ENCODE data around the gene UTP4. TPM values are rescaled to one million over a fixed set of nuclear protein-coding genes. Genes with fewer than 3 reads are reported as not detected.

UTP4 gene
- total RNA-seq, 1 experiment from 2014 or later, result 125 TPM

GRCh38 chr16:69130461-69130860 is 2.0 kb upstream of the UTP4 start:
- no peak overlapping the region for H3K27ac ChIP-seq (ENCODE audit: low read depth, low read length)
- peaks cover 98% of the 10 kb centered on the region for H3K79me2 ChIP-seq (ENCODE audit: insufficient read depth, low read length)
- H4K20me1 ChIP-seq (ENCODE audit: insufficient read depth), result peaks cover 12% of the 10 kb centered on the region; the same call in 1 of the 2 replicates
- no peak for ATAC-seq
- TF ChIP-seq CBX3 (IDR thresholded peaks at IDR 0.05; ENCODE audit: low read depth) (no peak), CEBPB (IDR thresholded peaks at IDR 0.05; ENCODE audit: low read depth) (no peak)
- H3K36me3 ChIP-seq (ENCODE audit: control insufficient read depth in 1 of 2, insufficient read depth in 2 of 2, low read length in 2 of 2), result peaks cover 0 to 28% of the 10 kb centered on the region in 2 experiments; a peak in 3 of 4 replicates
- no peaks in the 10 kb centered on the region for H3K9me3 ChIP-seq (ENCODE audit: control insufficient read depth in 1 of 2, insufficient read depth in 1 of 2, low read depth in 1 of 2, low read length in 2 of 2)
- H3K4me1 ChIP-seq (ENCODE audit: control insufficient read depth in 1 of 2, insufficient read depth in 2 of 2, low read length in 2 of 2), result peaks cover 12 to 20% of the 10 kb centered on the region in 2 experiments; a peak in 3 of 4 replicates
- peak overlapping the region; percentile 91 for H3K4me2 ChIP-seq (ENCODE audit: low read length)
- no peaks in the 10 kb centered on the region for H3K27me3 ChIP-seq (ENCODE audit: insufficient read depth, low read length)
- no peak overlapping the region for H2AFZ ChIP-seq (ENCODE audit: low read depth, low read length, poor library complexity, severe bottlenecking)
- intact Hi-C loops (cut with micrococcal nuclease), result no loop called here
- no peak for DNase-seq (ENCODE audit: low read depth, low spot score)
- POLR2A ChIA-PET, result no interaction called here
- no peak overlapping the region; a peak in 1 of 4 replicates for H3K4me3 ChIP-seq (replicated peaks in 1 of 2; ENCODE audit: low read depth in 1 of 2, low read length in 2 of 2)
- RAD21 ChIA-PET (ENCODE audit: low non-redundant PET in 1 of 2, low total read pairs in 2 of 2, uncharacterized antibody in 2 of 2, unreplicated experiment in 2 of 2), result no interaction called here
- peak overlapping the region; percentile 93; the same call in 1 of the 2 replicates for H3K9ac ChIP-seq (ENCODE audit: low read length)
- no peaks in the 10 kb centered on the region for H3K9me2 ChIP-seq (ENCODE audit: insufficient read depth)
- TSS peak; percentile 32 for BruUV-seq (replicated peaks)
- CTCF ChIA-PET, result interaction anchor here (1.0 kb wide), 1 partner anchor 20 kb away, joined by 3 read pairs; no protein-coding TSS in a partner anchor

- no peaks in the 10 kb centered on the region for H3K9me3 ChIP-seq (ENCODE audit: control insufficient read depth in 1 of 2, insufficient read depth in 1 of 2, low read depth in 1 of 2, low read length in 2 of 2)
- peaks cover 12 to 20% of the 10 kb centered on the region in 2 experiments; a peak in 3 of 4 replicates for H3K4me1 ChIP-seq (ENCODE audit: control insufficient read depth in 1 of 2, insufficient read depth in 2 of 2, low read length in 2 of 2)
- H3K36me3 ChIP-seq (ENCODE audit: control insufficient read depth in 1 of 2, insufficient read depth in 2 of 2, low read length in 2 of 2), result peaks cover 4 to 34% of the 10 kb centered on the region in 2 experiments
- POLR2A ChIA-PET, result interaction anchor here (0.6 kb wide), 1 partner anchor 178 kb away, joined by 3 read pairs; no protein-coding TSS in a partner anchor
- no peaks in the 10 kb centered on the region for H3K9me2 ChIP-seq (ENCODE audit: insufficient read depth)
- H3K4me3 ChIP-seq (replicated peaks in 1 of 2; ENCODE audit: low read depth in 1 of 2, low read length in 2 of 2), result peak overlapping the region; percentile 88 to 99
- CTCF ChIA-PET, result no interaction called here
- peaks cover 98% of the 10 kb centered on the region for H3K79me2 ChIP-seq (ENCODE audit: insufficient read depth, low read length)
- peak overlapping the region; percentile 96 for H3K27ac ChIP-seq (ENCODE audit: low read depth, low read length)
- ATAC-seq (0 out of 2 replicates have a peak, but pooled peaks have one; percentile 18), DNase-seq (ENCODE audit: low read depth, low spot score) (no peak)
- RAD21 ChIA-PET (ENCODE audit: low non-redundant PET in 1 of 2, low total read pairs in 2 of 2, uncharacterized antibody in 2 of 2, unreplicated experiment in 2 of 2), result interaction anchor here in 1 of 2 experiments (0.6 kb wide), 1 partner anchor 58 kb away, joined by 3 read pairs; no protein-coding TSS in a partner anchor
- peak overlapping the region; percentile 93 for H3K9ac ChIP-seq (ENCODE audit: low read length)
- BruUV-seq (replicated peaks), result no TSS peak
- peak overlapping the region; percentile 91 for H3K4me2 ChIP-seq (ENCODE audit: low read length)
- H3K27me3 ChIP-seq (ENCODE audit: insufficient read depth, low read length), result no peaks in the 10 kb centered on the region
- intact Hi-C loops (cut with micrococcal nuclease), result no loop called here
- H2AFZ ChIP-seq (ENCODE audit: low read depth, low read length, poor library complexity, severe bottlenecking), result no peak overlapping the region
- peaks cover 18% of the 10 kb centered on the region; the same call in 1 of the 2 replicates for H4K20me1 ChIP-seq (ENCODE audit: insufficient read depth)
- no peak for TF ChIP-seq SRF (IDR thresholded peaks at IDR 0.05; ENCODE audit: low read depth)
- TF ChIP-seq MAX (IDR thresholded peaks at IDR 0.05), result no peak
- no peak for TF ChIP-seq CBX3 (IDR thresholded peaks at IDR 0.05; ENCODE audit: low read depth)
- TF ChIP-seq TCF7L2 (IDR thresholded peaks at IDR 0.05; ENCODE audit: borderline replicate concordance, extremely low read depth, insufficient read depth, insufficient read length), result no peak
- TF ChIP-seq POLR2A (IDR thresholded peaks at IDR 0.05; ENCODE audit: borderline replicate concordance, extremely low read depth, insufficient read depth, insufficient read length), result no peak
- TF ChIP-seq CTCF (IDR thresholded peaks at IDR 0.05 in 2 of 3, conservative IDR thresholded peaks at IDR 0.05 in 1 of 3; ENCODE audit: borderline replicate concordance in 1 of 3, insufficient read depth in 1 of 3, low read depth in 2 of 3, low read length in 2 of 3), result no peak
- TF ChIP-seq ELF1 (IDR thresholded peaks at IDR 0.05; ENCODE audit: borderline replicate concordance, low read depth), result no peak
- no peak for TF ChIP-seq JUND (IDR thresholded peaks at IDR 0.05)
- no peak for TF ChIP-seq SIN3A (IDR thresholded peaks at IDR 0.05; ENCODE audit: low read depth)
- TF ChIP-seq ZFX (IDR thresholded peaks at IDR 0.05), result no peak
- TF ChIP-seq SP1 (IDR thresholded peaks at IDR 0.05; ENCODE audit: low read depth), result no peak
- no peak for TF ChIP-seq EGR1 (IDR thresholded peaks at IDR 0.05; ENCODE audit: low read depth)
- no peak for TF ChIP-seq REST (IDR thresholded peaks at IDR 0.05; ENCODE audit: low read depth)
- TF ChIP-seq EZH2 (IDR thresholded peaks at IDR 0.05), result no peak
These were observed 1.1 kb upstream of the UTP4 start for GRCh38 chr16:69131167-69131838.

Data from HCT116 (cell line).